ENCODE data around the gene RCSD1. TPM values are rescaled to one million over a fixed set of nuclear protein-coding genes. Genes with fewer than 3 reads are reported as not detected.

Gene RCSD1
- total and polyA plus RNA-seq, 2 of the 13 experiments (the other 11 are each of a cell fraction or from before 2014, with no cell fraction given) = not detected

GRCh38 chr1:167721617-167722151 lies 91.7 kb downstream of the RCSD1 start, which contains the start of gene MPZL1 (continued):
- peak; percentile 10; the same call in 1 of the 2 replicates for TF ChIP-seq TFAP4 (IDR thresholded peaks at IDR 0.05; ENCODE audit: borderline replicate concordance, low read depth)
- TF ChIP-seq LRRFIP1 (CRISPR knock-in tag; conservative IDR thresholded peaks at IDR 0.05) = no peak
- no peak for TF ChIP-seq TP53 (CRISPR knock-in tag; conservative IDR thresholded peaks at IDR 0.05)
- TF ChIP-seq ZMAT3 (CRISPR knock-in tag; conservative IDR thresholded peaks at IDR 0.05) = no peak
- TF ChIP-seq ZNF234 (CRISPR knock-in tag; conservative IDR thresholded peaks at IDR 0.05) = no peak
- no peak for TF ChIP-seq ZNF383 (CRISPR knock-in tag; IDR thresholded peaks at IDR 0.05; ENCODE audit: borderline replicate concordance)
- no peak for TF ChIP-seq ZNF180 (CRISPR knock-in tag; IDR thresholded peaks at IDR 0.05; ENCODE audit: borderline replicate concordance, low read depth)
- TF ChIP-seq ATF4 (CRISPR knock-in tag; IDR thresholded peaks at IDR 0.05) = no peak
- no peak for TF ChIP-seq MTF2 (CRISPR knock-in tag; IDR thresholded peaks at IDR 0.05; ENCODE audit: borderline replicate concordance)
- no peak for TF ChIP-seq KAT8 (CRISPR knock-in tag; IDR thresholded peaks at IDR 0.05)
- peak; percentile 66 for TF ChIP-seq POLR2AphosphoS5 (IDR thresholded peaks at IDR 0.05; ENCODE audit: low read depth, low read length)
- TF ChIP-seq GFI1 (CRISPR knock-in tag; IDR thresholded peaks at IDR 0.05; ENCODE audit: borderline replicate concordance) = no peak; the same call in 1 of the 2 replicates
- no peak for TF ChIP-seq ZKSCAN5 (CRISPR knock-in tag; IDR thresholded peaks at IDR 0.05)
- no peak for TF ChIP-seq TEAD3 (CRISPR knock-in tag; optimal IDR thresholded peaks at IDR 0.05; ENCODE audit: borderline replicate concordance)
- no peak for TF ChIP-seq RELA (CRISPR knock-in tag; IDR thresholded peaks at IDR 0.05)
- no peak for TF ChIP-seq ETV5 (CRISPR knock-in tag; IDR thresholded peaks at IDR 0.05; ENCODE audit: borderline replicate concordance)
- no peak for TF ChIP-seq ZNF44 (CRISPR knock-in tag; IDR thresholded peaks at IDR 0.05)
- no peak; the same call in 1 of the 2 replicates for TF ChIP-seq ZNF609 (CRISPR knock-in tag; IDR thresholded peaks at IDR 0.05; ENCODE audit: borderline replicate concordance)
- TF ChIP-seq MTA1 (CRISPR knock-in tag; IDR thresholded peaks at IDR 0.05; ENCODE audit: borderline replicate concordance) = no peak
